Cardiac septum (tissue), 1 donor: ENCODE data around the gene ABCA13. TPM values are rescaled to one million over a fixed set of nuclear protein-coding genes. Genes with fewer than 3 reads are reported as not detected.

Source experiments
- DNase-seq: peaks from one replicate; pipeline ENCODE4 v3.0.0-alpha.2; 2020; ENCODE audit warnings: low spot score
- intact Hi-C: fragments of 100-400 bp; cut with DNase I; formaldehyde crosslinking; loops from one replicate; pipeline ENCODE4 v1.14.0; 2022
- total RNA-seq: library from RNA; stranded (reverse); fragmentation: NEBNext Ultra II Directional; extraction: Animal tissue kit (Norgen Biotek cat#: 25700); gene quantifications from one replicate; pipeline ENCODE4 v1.2.1, GENCODE V29; 2021
- donor health status: DM: no; HTN: no; CAD: no.

Gene ABCA13
- total RNA-seq, 1 donor from 2014 or later = 0.19 TPM

DNA sequence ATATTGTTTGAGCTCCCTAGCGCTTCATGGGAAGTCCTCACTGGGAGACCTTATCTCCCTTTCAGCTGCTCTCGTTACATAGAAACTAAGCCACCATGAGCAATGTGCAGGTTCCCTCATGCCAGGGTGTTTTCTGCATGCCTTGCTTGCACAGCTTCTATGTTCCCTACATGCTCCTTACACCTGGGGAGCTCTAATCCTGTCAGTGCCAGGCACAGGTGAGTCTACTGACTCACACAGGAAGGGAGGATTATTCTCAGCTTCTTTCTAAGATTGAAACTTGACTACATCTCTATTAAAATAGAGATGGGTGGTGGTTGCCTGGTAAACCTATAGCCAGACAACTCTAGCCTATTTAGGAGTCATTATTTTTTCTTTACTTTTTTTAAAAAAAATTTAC lies 377.4 kb downstream of the ABCA13 start:
- DNase-seq = no peak

DNA sequence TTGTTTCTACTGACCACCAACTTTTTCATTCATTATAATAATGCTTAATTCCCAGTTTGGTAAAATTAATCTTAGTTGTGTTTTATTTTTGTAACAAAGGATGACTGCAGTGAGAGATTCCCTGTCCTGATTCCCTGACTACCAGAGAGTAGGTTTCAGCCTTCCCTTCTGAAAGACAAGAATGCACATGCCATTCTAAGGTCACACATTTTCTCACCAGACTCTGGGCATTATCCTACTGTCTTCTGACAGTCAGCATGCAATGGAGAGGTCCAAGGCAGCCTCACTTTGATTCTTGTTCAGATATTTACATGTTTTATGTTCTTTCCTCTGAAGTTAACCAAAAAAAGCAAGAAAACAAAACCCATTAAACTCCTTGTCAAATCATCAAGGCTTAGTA lies 380.4 kb downstream of the ABCA13 start:
- intact Hi-C loops = no loop called here
- DNase-seq = no peak

More for the DNA sequence above, 377.4 kb downstream of the ABCA13 start:
- intact Hi-C loops = no loop called here

DNA sequence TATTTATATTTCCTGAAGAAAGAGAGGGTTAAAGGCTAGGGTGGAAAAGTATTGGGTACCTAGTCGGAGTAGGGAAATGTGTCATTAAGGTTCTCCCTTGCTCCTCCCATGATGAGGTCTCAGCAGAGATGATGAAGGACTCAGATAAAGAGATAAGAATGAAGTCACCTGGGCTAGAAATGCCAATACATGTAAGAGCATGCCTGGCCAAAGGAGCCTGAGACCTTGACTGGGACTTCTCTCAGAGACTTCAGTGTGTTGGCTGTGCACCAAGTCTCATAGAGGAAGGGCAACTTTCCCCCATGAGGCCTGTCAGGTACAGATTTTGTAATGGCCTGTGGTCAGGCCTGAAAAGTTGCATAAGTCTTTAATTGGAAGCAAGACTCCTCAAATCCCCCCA lies 392.1 kb downstream of the ABCA13 start:
- intact Hi-C loops = no loop called here
- no peak for DNase-seq

DNA sequence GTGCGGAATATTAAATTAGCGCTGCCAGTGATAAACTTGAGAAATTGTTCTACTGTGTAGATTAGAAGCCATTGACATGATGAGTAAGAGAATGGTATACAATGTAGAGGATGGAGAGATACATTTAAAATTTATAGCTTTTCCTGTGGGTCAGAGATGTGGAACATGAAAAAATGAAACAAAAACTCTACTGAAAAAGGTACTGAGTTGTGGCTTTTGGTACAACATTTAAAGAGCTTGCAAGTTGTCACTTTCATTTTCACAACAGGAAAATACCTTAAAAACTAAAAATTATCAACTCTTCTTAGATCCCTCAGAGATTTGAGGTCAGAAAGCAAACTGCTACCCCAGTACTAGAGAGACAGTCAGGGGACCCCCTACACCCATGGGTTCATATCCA lies 404.3 kb downstream of the ABCA13 start:
- intact Hi-C loops = no loop called here
- no peak for DNase-seq

DNA sequence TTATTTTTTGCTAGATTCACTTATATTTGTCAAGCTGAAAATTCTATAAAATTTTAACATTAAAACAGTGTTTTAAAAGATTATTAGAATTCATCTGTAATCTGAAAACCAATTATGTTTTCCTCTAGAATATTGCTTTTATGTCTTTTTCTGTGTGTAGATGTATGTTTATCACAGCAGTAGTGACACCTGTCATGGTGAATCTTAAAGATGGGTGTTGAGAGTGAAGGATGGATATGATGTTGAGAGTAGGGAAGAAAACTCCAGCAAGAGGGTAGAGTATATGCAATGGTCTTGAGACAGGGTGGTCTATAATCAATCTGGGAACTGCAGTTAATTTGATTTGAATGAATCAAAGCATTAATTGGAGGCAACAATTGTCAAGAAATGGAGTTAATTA lies 416.2 kb downstream of the ABCA13 start:
- no peak for DNase-seq
- intact Hi-C loops = no loop called here

DNA sequence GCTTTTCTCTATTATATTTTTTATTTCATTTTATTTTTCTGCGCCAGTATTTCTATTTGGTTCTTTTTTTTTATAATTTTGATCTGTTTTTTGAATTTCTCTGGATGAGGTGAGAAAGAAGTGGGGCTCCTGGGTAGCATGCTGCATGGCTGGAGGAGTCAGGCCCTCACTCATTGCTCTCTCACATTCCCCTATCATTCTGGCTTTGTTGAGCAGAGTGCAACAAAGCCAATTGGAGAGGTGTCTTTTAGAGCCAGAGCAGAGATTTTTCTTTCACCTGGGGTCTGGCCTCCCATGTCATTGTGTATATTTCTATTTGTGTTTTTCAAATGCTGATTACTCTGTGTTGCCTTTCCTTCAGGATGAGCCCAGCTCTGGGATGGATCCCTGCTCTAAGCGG lies 423.1 kb downstream of the ABCA13 start:
- DNase-seq = no peak
- intact Hi-C loops = no loop called here

DNA sequence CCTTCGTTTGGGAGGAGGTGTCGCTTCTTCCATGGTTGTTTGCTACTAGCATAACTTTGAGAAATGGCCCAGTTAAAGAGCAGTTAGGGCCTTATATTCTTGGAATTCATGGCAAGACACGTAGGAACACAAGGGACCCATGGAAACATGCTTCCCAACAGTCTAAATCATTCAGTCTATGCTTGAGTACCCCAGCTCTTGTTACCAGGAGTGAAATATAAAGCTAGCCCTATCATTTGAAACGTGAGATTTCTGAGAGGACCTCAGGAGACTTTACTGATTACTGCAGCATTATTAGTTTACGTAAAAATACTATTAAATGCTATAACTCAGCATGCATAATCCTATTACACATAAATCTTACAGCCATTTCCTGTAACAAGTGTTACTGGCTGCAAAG lies 424.5 kb downstream of the ABCA13 start:
- intact Hi-C loops = no loop called here

DNA sequence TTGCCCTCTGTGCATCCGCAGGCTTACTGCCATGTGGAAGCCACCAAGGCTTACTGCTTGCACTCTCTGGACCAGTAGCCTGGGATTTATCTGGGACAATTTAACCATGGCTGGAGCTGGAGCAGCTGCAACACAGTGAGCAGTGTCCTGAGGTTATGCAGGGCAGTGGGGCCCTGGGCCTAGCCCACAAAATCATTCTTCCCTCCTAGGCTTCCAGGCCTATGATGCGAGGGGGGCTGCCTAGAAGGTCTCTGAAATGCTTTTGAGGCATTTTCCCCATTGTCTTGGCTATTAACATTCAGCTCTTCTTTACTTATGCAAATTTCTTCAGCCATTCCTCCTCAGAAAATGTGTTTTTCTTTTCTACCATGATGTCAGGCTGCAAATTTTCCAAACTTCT lies 439.4 kb downstream of the ABCA13 start:
- intact Hi-C loops = no loop called here
- DNase-seq = no peak

More for the DNA sequence above, 424.5 kb downstream of the ABCA13 start:
- no peak for DNase-seq

DNA sequence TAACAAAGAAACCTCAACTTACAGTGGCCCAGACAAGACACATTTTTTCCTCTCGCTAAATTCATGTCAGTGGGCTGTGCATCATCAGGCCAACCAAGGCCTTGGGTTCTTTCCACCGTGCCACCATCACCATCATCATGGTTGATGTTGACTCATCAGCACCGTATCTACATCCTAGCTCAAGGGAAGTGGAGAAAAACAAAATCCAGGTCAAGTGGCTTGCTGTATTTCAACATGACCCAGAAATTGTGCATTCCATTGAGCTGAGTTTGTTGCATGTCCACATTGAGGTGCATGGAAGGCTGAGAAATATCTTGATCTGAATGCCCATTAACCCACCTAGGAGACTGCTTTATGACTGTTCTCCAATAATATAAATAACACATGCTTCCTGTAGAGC lies 440.7 kb downstream of the ABCA13 start:
- intact Hi-C loops = no loop called here
- no peak for DNase-seq

DNA sequence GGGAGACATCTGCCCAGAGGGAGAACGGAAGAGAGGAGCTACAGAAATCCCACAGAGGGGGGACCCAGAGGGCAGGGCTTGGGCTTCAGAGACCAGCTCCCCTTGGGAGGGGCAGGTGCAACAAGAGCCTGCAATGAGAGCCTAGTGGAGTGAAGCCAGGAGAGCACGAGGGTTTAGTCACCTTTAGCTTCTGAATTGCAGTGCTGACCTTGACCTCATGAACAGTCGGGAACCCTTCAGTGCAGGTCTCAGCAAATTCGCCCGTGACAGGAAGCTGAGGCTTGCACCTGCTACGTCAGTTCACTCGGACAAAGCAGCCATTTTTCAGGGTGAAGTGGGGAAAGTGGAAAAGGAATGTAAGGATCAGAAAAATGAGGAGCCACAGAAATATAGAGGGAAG lies 446.2 kb downstream of the ABCA13 start:
- intact Hi-C loops = no loop called here
- DNase-seq = no peak

DNA sequence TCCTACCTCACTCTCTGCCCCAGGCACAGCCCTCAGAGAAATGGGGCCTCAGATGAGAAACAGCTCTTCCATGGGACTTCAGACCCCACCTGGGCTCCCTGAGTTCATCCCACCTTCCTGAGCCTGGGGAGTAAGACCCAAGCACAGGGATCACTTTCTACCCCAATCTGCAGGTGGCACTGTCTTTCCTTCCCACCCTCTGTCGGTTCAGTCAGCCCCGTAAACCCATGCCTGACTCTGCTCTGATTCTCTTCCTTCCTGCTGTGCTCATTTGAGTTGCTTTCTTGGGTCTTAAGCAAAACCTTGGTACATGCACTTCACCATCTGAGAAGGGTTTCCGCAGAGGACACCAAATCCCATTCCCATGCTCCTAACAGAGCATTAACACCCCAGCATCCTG lies 446.7 kb downstream of the ABCA13 start:
- DNase-seq = no peak
- intact Hi-C loops = no loop called here

DNA sequence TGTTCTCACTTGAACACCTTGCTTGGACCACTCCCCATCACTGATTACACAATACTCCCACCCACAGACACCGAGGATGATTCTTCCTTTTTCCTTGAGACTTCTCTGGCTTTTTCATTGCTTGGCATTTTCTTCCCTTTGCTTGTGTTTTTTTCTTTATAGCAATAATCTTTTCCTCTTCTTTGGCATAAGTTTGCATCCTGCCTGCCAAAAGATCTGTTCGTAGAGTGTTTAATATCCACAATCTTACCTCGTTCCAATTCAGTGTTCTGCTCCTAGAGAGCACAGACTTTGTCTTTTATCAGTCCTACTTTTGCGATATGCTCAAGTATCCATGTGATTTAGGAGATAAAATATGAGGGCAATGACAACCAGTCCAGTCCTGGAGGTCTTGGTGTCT lies 449.8 kb downstream of the ABCA13 start:
- intact Hi-C loops = no loop called here

DNA sequence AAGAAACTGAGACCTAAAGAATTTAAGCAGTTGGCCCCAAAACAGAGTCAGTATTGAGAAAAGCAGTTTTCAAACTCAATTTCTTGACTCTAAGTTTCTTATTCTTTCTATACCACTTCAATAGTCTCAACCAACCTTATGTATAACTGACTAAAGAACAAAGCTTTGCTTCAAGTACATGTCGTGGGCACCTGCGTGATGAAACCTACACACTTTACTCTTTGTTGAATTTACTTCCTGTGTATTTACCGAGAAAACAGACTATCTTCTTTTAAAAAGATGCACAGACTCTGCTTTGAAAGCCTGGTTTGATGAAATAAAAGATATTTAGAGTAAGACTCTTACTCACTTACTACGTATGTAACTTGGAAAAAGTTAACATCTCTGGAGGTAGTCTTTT lies 455.9 kb downstream of the ABCA13 start:
- DNase-seq = no peak
- intact Hi-C loops = no loop called here

More for the DNA sequence above, 449.8 kb downstream of the ABCA13 start:
- no peak for DNase-seq

DNA sequence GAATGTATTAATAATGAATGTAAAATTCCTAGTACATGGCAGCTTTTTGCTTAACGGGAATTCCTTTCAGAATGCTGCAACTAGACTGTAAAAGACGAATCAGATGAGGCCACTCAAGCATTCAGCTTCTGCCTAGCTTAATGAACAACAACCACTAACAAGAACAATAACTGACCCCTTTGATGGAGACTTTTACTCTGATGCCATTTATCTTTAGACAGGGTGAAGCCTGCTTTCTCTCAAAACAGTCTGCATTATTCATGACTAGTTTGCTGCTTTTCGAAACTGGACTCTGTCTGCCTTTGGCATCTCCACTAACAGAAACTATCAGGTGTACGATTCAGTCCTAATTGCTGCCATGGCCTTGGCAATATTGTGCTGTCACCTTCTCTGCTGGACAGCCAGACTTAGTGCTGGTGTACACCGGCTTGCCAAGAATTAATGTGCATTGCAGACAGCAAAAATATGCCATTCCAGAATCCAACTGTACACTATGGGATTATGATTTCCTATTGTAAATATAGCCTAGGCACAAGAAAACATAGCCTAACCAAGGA lies 457.6 kb downstream of the ABCA13 start:
- DNase-seq = no peak
- intact Hi-C loops = no loop called here

DNA sequence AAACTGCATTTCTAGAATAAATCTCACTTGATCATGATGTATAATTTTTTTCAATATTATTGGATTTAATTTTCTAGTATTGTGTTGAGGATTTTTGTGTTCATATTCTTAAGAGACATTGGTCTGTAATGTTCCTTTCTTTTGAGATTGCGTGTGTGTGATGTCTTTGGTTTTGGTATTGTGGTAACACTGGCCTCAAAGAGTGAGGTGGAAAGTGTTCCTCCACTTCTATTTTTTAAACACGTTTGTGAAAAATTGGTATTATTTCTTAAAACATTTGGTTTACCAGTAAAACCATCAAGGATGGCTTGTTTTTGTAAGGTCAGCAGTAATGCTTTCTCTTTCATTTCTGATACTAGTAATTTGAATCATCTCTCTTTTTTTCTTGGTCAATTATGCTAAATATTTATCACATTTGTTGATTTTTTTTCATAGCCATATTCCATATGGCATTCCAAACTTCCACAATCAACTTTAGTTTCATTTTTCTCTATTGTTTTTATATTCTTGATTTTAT lies 462.9 kb downstream of the ABCA13 start:
- DNase-seq = no peak
- intact Hi-C loops = no loop called here

DNA sequence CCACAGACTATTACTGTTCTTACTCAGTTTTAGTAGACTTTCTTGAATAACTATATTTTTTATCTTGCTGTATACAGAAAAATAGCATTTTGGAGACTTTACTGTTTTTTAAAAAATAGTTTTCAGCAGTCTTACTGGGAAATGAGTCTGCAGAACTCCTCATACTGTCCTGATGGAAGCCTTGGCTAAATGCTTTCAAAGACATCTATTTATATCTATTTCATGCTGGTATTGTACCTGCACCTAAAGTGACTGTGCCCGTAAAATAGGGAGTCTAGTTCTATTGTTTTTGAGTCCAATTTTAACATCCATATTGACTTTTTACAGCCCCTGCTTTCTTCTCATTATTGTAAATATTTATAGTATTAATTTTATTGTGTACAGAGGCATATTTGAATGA lies 464.5 kb downstream of the ABCA13 start:
- intact Hi-C loops = no loop called here
- DNase-seq = no peak

DNA sequence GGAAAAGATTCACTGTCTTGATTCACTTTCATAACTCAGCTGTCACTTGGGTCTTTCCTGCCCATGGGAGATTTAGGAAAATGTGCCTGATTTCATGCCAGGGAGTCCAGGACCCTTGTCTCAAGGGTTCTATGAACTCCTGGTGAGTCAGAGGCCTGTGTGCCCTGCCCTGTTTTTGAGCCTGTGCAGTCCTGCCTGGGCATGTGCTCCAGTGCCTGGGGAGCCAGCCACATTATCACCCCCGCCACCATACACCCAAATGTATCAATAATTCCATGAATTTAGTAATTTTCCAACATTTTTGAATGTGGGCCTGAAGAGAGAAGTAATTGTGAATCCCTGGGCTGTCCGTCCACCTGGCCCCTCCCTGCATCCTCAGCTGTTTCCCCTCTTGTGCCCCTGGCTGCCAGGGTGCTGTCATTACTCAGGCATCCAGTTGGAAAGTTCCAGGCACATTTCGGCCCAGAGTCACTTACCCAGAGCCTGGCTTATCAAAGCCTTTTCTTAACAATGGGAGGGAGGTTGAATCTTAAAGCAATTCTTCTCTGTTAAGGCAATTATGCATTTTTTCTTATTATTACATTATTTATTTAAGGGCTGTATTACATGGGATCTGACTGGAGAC lies 465.2 kb downstream of the ABCA13 start:
- peak; percentile 77 for DNase-seq
- intact Hi-C loops = no loop called here

DNA sequence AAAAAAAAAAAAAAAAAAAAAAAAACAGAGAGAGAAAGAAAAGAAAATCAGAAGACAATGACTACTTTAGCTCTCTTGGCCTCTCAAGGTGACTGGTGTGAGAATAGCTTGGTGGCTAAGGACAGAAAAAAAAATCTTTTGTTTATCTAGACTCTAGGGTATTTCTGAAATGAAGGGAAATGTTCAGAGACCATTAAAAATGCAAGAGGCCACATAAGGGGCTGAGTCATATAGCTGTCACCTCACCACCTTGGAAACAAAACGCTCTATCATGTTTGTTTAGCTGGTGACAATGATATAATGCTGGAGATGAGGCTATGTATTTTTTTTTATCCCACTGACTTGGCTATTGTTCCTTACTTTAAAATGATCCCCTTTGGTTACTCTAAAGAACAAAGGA lies 466.1 kb downstream of the ABCA13 start:
- intact Hi-C loops = no loop called here

DNA sequence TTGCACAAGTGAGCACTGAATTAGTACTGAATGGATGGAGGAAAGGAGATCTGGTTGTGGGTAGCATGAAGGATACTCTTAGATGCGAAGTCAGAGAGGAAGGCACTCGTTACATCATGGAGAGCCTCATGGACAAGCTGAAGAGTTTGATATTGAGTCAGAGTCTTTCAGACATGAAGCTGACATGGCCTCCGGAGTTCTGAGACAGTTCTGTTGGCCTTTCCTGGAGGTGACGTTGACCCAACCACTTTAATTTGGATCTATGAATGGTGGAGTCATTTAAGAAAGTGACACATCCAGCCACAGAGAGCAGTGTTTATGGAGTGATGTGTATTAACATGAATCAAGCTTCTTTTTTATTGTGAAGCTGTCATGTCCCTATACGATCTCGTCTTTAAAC lies 466.8 kb downstream of the ABCA13 start:
- DNase-seq = no peak
- intact Hi-C loops = no loop called here

More for the DNA sequence above, 466.1 kb downstream of the ABCA13 start:
- DNase-seq = no peak

DNA sequence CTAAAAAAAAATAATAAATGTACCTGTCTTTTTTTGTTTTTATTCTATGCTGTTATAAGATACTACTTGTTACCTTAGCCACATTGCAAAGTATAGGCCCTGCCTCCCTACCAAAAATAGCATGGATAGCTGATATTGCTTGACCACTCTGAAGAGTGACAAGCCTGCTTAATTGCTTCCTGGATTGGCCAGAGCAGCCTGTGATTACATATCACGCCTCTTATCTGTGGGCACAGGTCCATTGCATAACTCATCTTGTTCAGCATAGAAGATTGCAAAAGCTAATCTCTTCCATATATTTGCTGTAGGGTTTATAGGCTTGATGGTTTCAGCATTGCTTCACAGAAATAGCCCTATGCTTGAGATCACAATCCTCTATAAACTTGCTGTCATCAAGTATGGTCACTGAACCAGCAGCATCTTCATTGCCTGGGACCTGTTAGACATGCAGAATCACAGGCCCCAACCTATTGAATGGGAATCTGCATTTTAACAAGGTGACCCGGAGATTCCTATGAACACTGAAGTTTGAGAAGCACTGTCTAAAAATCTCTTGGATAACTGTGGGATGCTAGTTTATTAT lies 472.3 kb downstream of the ABCA13 start:
- intact Hi-C loops = no loop called here
- DNase-seq = no peak

DNA sequence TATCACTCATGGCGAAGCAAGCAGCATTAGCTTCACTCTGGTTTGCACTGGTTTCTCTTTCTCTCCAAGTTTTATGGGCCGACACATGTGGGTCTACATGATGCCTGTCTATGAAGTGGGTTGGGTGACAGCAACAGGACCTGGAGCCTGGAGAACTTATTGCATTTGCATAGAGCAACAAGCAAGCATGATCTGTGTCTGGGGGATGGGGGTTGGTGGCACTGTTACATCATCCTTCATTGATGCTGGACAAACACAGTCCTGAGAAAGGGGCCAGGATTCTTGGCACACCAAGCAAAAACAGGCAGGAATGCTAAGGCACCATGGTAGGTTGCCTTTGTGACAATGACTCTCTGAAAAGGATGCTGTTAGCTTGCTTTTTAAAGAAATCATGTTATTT lies 486.9 kb downstream of the ABCA13 start:
- DNase-seq = no peak
- intact Hi-C loops = no loop called here
